HG02970 (cell line): ENCODE results near the gene TNP1.

ENCODE experiments used
- ATAC-seq: cut with Tn5 transposase; IDR thresholded peaks from one replicate; pipeline ENCODE4 v1.9.1; 2021; ENCODE audit warnings: mild to moderate bottlenecking, moderate library complexity, moderate number of reproducible peaks; ENCODE audit not compliant: unreplicated experiment, low FRiP score

Gene TNP1

DNA sequence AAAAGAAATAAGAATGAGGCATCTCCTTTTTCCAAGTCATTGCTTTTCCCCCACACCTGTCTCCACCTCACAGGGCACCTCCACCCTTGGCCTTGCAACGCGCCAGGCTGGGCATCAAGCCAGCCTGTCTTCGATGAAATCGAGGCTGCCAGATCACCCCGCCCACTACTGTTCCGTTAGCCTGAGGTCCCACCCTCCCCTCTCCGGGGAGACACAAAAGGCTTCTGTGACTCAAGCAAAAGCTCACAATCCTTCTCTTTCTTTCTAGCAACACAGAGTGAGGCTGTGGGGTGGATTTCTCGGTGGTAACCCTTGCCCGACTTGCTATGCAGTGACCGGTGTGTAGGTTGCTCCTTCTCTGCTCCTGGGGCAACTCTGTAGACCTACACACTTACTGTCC is 9.9 kb downstream of the TNP1 start:
- no peak for ATAC-seq

DNA sequence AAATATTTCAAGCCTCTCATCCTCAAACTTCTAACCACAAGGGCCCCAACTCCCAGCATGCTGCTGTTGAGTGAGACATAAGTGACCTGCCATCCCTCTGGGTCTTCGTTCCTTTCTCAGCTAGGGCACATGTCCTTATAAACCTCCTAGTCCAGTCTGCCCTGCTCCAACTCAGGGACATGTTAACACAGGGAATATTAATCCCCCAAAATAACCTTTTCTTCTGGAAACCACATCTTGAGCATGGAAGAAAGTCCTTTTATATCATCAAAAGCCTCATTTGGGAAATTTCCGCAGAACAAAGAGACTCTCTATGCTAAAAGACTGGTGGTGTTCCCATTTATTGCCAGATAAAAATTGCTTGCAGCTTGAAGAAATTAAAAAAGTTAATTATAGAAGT is 14.4 kb downstream of the TNP1 start:
- ATAC-seq, result no peak

DNA sequence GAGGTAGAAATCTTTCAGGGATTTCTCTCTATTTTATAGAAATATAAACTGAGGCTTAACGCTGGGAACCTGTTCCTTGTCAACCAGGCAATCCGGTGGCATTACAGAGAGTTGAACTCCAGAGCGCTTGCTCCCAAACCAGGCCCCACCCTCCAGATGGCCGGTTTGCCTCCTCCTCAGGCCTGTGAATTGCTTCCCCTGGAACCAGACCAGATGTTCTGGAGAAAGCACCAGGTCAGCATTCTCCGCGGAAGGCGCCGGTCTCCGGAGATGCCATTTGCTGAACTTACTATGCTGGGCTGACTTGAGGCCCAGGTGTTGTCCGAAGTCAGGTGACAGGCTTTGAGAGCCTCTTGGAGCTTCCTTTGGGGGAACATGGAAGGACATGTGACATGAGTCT is 17.2 kb downstream of the TNP1 start:
- ATAC-seq, result no peak

DNA sequence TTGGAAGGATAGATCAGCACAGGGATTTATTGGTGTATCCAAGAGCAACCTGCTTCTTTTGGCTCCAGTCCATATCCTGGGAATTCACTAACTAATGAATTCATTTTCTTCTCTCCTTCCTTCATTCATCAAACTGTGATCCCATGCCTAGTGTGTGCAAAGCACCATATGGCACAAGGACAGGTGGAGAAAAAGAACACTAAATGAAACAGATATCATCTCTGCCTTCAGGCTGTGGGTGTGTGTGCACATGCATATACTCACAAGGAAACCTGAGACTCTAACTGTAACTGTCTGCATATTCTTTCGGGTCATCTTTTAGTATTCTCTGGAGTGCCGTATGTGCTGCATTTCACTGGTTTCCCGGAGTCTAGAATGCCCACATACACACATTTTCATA is 20.2 kb downstream of the TNP1 start:
- ATAC-seq, result no peak

DNA sequence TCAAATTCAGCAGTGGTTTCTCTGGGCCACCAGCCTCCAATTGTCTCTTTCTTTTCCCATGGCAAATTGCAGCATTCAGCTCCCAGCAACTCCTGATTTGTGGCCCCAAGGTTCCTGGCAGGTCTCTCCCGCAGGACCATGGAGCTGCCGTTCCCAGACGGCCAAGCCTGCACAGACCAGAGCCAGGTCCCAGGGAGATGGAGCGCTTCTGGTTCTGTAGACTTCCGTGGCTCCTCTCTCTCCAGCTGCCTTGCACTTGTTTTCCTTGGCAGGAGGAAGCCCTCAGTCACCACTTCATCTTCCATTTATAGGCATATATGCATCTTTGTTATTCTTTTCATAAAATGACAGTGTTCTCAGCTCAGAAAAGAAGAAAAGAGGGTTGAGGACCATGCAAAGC is 21.7 kb downstream of the TNP1 start:
- ATAC-seq, result no peak

DNA sequence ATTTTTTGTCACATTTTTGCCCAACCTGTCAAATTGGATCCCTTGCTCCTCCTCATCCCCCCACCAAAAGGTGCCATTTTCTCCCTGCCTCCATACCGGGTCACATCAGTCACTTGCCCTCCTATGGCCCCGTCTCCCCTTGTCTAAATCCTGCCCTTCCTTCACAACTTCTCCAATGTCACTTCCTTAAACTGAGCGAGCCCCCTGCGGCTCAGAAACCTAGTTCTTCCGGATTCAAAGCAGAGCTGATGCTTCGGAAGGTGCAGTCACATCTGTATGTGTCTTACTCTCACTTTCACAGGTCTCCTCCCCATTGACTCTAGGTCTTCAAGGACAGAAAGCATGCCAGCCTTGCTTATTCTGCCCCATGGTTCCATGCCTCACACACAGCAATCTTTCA is 22.1 kb downstream of the TNP1 start:
- ATAC-seq, result no peak

DNA sequence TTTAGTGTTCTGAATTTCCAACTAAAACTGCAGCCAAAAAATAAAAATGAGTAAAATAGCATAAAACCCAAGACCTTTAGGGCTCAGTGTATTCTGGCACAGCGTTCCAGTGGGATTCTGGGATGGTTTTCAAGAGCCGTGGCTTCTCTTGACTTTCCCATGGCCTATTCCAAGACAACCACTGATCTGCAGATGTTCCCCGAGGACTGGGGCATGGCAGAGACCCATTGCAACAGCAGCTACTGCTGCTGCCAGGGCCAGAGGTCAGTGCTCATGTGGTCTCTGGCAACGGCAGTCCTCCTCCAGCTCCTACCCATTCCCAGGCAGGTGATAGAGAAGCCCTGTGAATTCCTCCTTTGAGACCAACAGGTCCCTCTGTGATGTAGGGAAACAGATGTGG is 26.8 kb downstream of the TNP1 start:
- no peak for ATAC-seq

DNA sequence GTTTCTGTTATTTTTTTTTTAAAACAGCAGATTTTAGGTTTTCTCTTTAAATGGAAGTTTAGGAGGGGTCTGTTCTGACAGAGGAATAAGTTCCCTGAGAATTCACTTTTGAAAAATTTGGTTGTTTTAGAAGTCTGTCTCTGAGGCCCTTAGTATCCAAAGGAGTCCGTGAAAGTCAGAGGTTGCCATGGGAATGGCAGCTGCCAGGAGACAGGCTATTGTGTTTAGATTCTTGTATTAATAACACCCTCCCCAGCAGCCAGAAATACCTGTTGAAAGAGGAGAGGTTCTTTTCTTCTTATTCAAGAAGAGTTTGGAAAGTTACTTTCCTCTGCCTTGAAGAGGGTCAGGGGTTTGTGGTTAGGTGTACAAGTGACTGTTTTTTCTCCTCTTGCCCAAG is 29.5 kb downstream of the TNP1 start:
- no peak for ATAC-seq

DNA sequence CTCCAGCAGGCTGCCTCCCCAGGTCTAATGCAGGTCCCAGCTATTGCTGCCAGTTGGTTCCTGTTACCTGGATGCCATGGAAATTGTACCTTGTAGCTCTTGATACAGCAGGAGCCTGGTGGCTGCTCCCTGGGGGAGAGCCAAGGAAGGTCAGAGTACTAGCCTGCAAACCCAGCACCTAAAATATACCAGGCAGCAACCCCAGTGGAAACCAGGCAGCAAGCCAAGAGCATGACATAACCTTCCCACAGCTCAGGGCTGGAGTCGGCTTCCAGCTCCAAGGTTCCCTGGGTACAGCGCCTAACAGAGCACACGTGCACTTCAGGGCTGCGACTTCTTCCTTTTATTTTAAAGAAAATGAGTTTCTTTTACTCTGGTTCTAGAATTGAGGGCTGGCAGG is 30.3 kb downstream of the TNP1 start:
- no peak for ATAC-seq

DNA sequence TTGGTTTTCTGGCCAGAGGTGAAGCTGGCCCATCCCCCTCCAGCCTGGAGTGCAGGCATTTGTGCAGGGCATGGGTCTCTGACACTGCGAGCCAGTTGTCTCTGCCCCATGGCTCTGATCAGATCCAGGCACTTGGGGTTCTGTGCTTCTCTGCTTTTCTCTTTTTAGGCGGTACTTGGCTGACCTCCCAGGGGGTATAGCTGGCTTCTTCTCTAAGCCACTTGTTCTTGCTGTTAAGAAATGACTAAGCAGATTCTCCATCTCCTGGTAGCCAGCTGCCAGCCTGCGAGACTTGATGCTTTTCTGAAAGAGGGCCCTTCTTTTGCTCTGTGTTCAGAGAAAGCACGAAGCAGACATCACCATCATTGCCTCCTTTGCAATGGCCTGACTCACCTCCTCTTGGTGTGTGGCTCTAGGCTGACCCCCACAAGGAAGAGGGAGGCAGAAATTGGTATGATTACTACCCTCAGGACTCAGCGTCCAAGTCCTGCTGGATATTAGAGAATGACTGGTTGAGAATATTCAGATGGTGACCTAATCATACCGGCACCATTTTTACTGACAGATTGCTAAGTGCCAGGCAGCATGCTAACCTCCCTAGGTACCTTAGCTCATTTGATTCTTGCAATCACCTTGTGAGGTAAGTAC is 32.7 kb downstream of the TNP1 start:
- no peak for ATAC-seq

DNA sequence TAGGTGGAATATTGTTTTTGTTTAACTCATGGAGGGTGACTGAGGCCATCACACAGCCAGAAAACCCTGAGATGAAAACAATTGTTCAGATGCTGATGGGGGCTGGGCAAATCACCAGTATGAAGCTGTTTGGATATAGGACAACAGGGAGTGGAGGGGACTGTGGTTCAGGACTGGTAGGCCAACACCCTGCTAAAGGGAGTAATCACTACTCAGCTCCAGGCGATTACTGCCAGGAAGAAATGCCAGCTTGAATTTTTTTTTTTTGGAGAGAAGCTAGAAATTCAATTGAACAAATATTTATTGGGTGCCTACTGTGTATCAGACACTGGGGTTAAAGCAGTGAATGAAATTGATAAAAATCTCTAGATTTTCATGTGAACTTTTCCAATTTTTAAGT is 37.4 kb downstream of the TNP1 start:
- ATAC-seq, result no peak

DNA sequence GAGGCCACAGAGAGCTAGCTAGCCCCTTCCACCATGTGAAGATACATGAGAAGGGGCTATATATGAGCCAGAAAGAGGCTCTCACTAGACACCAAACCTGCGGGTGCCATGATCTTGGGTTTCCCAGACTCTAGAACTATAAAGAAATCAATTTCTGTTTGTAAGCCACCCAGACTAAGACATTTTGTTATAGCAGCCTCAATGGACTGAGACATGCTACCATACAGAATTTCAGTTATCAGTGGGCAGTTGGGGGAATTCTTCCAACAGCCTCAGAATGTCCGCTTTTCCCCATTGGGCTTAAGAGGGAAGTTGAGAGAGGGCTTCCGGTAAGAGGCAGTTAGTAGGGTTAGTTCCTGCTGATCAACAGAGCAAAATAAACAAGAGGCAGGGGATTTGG is 39.2 kb downstream of the TNP1 start:
- ATAC-seq, result no peak

DNA sequence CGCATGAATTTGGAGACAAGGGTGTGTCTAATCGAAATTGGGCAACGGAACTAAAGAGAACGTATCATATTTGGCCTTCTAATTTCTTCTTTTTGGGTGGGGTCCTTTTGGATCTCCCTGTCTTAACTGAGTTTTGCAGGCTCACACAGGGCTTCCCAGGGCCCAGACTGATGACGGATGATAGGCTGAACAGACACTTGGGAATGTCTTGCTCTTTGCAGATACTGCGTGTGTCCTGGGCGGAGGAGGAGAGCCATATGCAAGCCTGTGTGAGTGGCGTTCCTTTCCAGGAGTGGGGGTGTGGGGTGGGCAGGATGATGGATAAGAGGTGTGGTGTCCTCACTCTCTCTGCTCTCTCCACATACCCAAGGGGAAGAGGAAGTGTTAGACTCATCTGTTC is 40.1 kb downstream of the TNP1 start:
- ATAC-seq, result no peak

DNA sequence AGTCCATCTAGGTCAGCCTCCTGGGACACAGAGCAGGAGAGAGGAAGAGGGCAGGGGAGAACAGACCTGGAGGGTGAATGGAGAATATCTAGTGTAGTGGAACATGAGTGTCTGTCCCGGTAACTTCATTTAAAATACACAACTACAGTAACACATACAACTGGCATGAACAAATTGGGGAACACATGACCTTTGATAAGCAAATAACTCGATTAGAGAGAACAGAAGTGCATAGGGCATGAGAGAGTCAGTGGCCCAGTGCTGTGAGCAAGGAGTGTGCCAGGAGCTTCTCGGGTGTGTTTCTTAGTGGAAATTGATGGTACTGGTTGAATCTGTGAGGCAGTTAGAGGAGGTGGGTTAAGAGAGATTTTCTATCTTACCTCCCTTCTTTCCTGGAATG is 40.8 kb downstream of the TNP1 start:
- no peak for ATAC-seq

DNA sequence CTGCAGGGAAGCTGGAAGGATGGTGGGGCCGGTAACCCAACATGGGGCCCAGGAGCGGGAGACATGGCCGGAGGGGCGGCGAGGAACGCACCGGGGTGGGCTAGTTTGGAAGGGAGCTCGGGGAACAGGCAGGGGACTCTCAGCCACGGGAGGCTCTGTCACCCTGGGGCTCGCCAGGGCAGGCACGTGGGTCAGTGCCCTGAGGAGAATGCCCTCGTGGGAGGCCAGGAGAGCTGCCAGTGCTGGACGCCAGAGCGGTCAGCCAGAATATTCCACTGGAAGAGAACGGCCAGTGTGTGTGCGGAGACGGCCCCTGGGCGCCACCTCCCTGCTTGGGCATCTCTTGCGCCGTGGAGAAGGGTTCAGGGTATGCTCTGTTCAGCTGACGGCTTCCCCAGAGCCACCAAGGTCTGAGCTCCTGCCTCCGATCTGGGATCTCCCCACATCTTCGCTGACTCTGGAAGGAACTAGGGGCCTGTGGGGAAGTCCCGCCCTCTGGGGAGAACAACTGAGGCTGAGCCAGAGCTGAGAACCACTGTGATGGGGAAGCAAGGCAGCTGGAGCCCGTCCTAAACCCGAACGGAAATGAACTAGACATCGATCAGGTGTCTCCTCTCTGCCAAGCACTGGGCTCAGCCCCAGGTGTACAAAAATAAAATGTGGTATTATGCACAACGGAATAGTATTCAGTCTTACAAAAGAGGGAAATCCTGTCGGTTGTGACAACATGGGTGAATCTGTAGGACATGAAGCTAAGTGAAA is 49.3 kb downstream of the TNP1 start:
- no peak for ATAC-seq
